HG03354 (cell line): ENCODE results near the gene AGXT.
"Not testable (repeated sequence)": the region's sequence is repeated elsewhere in the genome, so short reads cannot be mapped to it uniquely, and the experiment has no call there.

Source experiments
- ATAC-seq: cut with Tn5 transposase; IDR thresholded peaks from one replicate; pipeline ENCODE4 v1.9.1; 2021; ENCODE audit warnings: mild to moderate bottlenecking; ENCODE audit not compliant: unreplicated experiment, poor library complexity, severe bottlenecking

AGXT gene

DNA sequence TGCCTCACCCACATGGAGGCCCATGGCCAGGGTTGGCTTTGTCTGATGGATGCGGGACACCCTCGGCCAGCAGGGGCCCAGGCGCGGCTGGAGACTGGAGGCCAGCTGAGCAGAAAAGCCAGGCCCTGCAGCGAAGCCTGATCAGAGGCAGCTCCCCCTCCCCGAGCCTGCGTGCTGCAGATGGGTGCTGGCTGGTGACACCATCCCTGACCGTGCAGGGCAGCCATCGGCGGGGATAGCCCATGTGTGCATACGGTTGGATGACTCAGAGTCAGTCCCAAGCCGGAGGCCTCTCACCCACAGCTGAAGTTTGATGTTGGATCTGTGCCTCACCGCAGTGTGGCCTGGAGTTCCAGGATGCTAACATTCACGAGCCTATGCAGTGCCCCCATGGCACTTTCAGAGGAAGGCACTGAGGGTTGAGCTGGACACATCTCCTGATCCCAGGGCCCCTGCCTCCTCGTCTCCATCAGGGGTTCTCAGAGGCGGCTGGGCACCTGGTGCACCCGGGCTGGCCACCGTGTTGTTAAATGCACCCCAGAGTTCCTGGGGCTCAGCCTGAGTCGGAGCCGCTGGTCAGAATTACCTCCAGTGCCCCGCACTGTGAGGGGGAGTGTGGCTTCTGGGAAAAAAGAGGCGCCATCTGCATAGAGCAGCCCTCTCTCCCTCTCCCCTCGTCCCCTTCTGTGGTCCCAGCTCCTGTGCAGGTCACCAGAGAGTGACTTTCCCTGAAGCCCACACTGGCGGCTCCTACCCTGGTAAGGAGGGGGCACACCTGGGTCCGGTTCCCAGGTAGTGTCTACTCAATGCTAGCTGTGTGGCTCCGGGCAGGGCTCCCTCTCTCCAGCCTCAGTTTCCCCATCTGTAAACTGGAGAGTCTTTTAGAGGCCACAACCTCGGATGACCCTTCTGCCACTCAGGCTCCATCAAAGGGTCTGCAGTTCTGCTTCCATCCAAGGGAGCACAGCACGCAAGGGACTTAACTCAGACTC lies 29.2 kb upstream of the AGXT start:
- no peak for ATAC-seq

GRCh38 chr2:240840435-240841060 lies 28.1 kb upstream of the AGXT start:
- ATAC-seq = no peak

- ATAC-seq = not testable (repeated sequence)
These were observed 22.3 kb upstream of the AGXT start for GRCh38 chr2:240846309-240846708.

DNA sequence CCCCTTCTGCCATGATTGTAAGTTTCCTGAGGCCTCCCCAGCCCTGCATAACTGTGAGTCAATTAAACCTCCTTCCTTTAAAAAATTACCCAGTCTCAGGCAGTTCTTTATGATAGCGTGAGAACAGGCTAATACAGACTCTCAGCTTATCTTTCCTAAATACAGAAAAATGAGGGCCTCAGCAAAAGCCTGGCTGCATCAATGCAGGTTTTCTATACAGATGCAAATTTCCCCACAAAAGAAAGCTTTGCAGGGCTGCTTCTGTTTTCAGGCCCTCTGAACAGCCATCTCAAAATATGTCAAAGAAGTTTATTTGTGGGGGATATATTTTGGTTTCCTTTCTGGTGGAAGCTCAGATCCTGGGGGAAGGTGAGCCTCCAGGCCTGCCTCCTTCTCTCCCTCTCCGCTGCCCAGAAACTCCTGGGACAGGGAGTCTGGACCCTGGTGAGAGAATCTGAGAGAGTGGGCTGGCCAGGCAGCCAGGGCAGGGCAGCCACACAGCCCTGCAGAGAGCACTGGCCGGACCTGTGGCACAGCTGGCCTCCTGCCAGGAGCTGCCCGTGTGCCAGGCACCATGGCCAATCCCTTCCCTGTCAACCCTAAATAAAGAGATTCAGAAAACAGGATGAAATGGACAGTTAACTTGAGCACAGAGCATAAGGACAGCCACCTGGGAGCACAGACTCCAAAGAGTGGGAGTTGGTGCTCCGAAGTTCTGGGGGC lies 21.6 kb upstream of the AGXT start:
- ATAC-seq = no peak

DNA sequence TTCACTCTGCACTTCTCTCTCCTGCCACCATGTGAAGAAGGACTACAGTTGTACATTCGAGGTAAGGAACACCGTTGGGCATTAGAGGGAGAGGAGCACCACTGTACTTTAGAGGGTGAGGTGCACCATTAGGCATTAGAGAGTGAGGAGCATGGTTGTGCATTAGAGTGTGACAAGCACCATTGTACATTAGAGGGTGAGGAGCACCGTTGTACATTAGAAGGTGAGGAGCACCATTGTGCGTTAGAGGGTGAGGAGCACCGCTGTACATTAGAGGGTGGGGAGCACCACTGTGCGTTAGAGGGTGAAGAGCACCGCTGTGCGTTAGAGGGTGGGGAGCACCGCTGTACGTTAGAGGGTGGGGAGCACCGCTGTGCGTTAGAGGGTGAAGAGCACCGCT lies 20.8 kb upstream of the AGXT start:
- no peak for ATAC-seq

GRCh38 chr2:240848900-240849680 lies 19.5 kb upstream of the AGXT start:
- ATAC-seq = no peak

DNA sequence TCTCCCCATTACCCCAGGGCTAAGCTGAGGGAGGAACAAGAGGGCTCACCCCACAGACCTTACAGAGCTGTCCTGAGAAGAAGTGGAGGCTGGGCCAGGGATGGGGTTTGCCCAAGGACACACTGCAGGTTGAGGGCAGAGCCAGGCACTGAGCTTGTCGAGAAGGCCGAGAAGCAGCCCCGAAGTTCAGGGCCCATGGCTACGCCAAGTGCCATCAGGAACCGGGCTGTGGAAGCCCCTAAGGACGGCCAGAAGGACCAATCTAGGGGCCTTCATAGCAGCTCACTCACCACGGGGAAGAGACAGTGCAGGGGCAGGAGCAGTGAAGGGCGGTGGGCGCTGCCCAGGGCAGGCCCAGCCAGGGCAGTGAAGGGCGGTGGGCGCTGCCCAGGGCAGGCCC lies 18.6 kb upstream of the AGXT start:
- no peak for ATAC-seq

DNA sequence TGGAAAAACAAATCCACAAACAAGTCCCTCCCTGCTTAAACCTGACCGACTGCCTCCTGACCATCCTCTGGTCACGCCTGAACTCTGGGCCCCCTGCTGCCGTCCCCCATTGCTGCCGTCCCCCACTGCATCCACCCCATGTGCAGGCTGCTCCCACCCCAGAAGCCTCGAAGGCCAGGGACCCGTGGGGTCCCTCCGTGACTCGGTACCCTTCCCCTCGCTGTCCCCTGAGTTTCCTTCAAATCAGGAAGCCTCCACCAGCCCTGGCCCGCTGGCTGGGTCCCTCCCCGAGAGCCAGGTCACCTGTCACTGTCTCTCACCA lies 17.9 kb upstream of the AGXT start:
- no peak for ATAC-seq

DNA sequence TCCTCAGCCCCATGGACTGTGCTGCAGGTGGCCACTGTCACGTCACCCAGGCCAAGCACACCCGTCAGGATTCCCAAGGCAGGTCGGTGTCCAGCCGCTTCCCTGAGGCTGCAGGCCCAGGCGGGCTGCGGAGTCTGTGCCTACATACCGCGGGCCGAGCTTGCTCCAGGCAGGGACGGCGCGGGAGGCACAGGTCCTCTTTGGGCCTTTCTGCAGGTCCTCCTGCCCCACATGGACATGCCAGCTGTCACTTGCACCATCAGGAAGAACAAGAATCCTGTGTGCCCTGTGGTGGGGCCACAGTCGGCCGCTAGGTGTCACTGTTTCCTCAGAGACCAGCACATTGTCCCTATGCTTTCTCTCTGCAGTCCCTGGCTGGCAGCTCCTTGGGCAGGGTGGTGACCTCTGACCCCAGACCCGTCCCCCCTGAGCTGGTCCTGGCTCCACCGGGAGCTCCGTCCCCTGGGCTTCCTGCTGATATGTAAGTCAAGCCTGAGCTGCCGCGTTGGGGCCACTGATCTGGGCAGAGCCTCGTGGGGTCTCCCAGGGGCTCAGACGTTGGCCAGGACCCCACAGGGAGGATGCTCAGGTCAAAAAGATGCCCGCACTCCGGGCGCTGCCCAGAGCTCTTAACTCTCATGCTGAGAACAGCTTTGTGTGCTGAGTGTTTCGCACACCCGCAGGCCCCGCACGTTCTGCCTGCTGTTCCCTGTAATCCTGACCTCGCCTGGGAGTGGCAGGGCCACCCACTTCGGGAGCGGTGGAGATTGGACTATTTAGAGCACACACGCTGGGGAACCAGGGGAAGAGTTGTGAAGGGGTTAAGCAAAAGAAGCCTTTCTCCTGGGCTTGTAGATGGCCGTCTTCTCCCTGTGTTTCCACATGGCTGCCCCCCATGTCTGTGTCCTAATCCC lies 17.3 kb upstream of the AGXT start:
- ATAC-seq = peak; percentile 50

GRCh38 chr2:240852671-240853314 lies 15.8 kb upstream of the AGXT start:
- ATAC-seq = no peak

DNA sequence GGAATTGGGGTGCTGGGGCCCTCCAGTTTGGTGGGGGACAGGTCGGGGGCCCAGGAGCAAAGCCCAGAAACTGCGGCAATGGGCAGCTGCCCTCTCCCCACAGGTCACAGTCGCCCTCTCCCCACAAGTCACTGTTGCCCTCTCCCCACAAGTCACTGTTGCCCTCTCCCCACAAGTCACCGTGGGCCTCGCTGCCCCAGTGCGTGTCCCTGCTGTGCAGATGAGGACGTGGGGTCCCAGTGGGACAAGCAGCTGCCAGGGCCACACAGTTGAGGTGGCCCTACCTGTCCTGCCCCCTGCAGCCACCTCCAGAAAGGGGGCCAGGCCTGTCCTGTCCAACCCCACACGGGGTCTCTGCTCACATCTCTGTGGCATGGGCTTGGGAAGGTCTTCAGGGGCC lies 13.0 kb upstream of the AGXT start:
- ATAC-seq = no peak

DNA sequence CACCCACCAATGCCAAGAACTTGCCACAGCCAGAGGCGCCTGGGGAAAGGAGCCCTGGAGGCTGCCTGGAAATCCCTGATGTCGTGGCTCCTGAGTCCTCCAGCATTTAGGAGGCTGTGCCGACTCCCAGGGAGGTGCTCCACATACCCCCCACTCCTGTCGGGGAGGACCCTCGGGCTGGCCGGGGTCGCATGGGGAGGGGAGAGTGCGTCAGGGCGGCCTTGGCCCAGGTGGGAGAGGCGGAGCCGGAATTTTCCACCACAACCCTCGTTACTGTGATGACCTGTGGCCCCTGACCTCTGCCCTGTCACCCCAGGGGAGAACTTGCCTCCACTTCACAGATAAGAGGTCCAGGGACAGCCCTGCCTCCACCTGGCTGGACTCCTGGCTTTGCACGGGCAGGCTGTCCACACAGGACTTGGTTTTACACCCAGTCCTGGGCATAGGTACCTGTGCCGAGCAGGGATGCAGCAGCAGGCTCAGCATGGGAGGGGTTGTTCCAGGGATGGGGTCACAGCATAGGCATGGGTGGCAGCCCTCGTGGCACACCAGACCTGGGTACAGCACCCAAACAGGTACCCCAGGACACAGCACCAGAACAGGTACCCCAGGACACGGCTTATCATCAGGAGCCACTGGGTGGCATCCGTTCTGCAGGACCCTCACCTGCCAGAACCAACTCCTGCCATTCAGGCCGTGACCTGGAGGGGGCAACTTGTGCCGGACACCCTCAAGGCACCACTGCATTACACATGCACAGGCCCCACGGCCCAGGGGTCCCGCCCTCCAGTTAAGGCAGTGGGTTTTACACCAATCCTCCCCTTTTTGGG lies 12.3 kb upstream of the AGXT start:
- ATAC-seq = no peak

DNA sequence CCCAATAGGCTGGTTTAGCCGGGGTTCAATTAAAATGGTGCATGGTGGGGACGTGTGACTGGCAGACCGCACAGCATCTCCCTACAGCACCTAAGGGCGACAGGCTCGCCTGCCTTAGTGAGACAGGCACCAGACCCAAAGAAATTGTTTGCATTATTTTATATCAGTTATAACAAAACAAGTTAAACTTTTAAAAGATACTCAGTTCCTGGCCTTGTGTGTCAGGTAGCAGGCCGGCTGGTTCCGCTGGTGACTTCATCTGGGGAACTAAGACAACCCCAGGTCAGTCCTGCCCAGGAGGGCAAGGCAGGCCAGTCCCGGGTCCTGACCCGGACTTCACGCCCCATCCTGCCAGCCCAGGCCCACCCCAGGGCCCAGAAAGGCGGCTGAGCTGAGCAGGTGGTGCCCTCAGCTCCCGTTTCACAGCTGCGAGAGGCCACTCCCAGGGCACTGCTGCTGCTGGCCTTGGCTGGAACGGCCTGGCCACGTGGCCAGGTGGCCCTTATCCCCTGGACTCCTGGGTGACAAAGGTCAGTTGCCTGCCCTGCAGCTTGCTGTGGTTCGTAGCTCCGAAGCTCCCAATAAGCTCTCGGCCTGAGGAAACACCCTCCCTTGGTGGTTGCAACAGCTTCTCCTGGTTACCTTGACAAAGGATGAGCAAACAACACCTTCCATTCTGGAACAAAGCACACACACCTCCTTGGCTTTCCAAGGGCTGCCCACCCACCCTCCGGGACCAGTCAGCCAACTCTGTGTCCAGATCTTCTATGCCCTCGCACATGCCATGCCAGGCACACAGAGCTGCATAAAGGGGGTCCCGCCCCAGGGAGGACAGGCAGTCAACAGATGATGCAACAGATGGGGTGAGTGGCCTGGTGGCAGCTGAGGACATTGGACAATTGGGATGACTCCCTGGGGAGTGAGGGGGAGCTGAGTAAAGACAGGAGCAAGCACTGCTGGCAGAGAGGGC lies 11.3 kb upstream of the AGXT start:
- no peak for ATAC-seq

- no peak for ATAC-seq
These were observed 10.3 kb upstream of the AGXT start for GRCh38 chr2:240858321-240858720.

GRCh38 chr2:240858871-240859270 lies 9.8 kb upstream of the AGXT start:
- no peak for ATAC-seq

- no peak for ATAC-seq
These were observed 7.1 kb upstream of the AGXT start for GRCh38 chr2:240861547-240861946.

- ATAC-seq = no peak
These were observed 4.1 kb upstream of the AGXT start for GRCh38 chr2:240864475-240864874.
